Activated naive CD4-positive, alpha-beta T cell treated with anti-CD3 and anti-CD28 coated beads, Interleukin-2, amount 50 U/mL, for 24 hours (primary cell): ENCODE data around the gene CISD2.
"Not testable (repeated sequence)": the region's sequence is repeated elsewhere in the genome, so short reads cannot be mapped to it uniquely, and the experiment has no call there.

Experiments
- H3K27ac Mint-ChIP-seq: one replicate; pipeline ENCODE4 v1.8.0; 2021; ENCODE audit warnings: mild to moderate bottlenecking, mixed read lengths
- H3K27me3 Mint-ChIP-seq: one replicate; pipeline ENCODE4 v1.8.0; 2021; ENCODE audit warnings: mixed read lengths
- H3K36me3 Mint-ChIP-seq: one replicate; pipeline ENCODE4 v1.8.0; 2021; ENCODE audit warnings: mixed read lengths
- H3K4me1 Mint-ChIP-seq: one replicate; pipeline ENCODE4 v1.8.0; 2021; ENCODE audit warnings: mixed read lengths
- H3K4me3 Mint-ChIP-seq: one replicate; pipeline ENCODE4 v1.8.0; 2021; ENCODE audit warnings: mild to moderate bottlenecking, mixed read lengths
- H3K9me3 Mint-ChIP-seq: one replicate; pipeline ENCODE4 v1.8.0; 2021; ENCODE audit warnings: mixed read lengths

Gene CISD2

GRCh38 chr4:102868781-102869568 lies at the start of gene CISD2:
CISD2 (plus strand) TSS chr4:102868992; CDS start chr4:102869085, 93 bp downstream.
- no peaks in the 10 kb centered on the region for H3K27me3 Mint-ChIP-seq
- peak within 1 kb of the TSS; percentile 99 for H3K27ac Mint-ChIP-seq
- H3K9me3 Mint-ChIP-seq: no peaks in the 10 kb centered on the region
- peak within 1 kb of the TSS; percentile 94 for H3K4me3 Mint-ChIP-seq
- peaks cover 69% of the 10 kb centered on the region for H3K4me1 Mint-ChIP-seq
- H3K36me3 Mint-ChIP-seq: peaks cover 8% of the 10 kb centered on the region

GRCh38 chr4:102819100-102819499 lies 49.7 kb upstream of the CISD2 start:
- not testable (repeated sequence) for H3K9me3 Mint-ChIP-seq, H3K27me3 Mint-ChIP-seq
- Mint-ChIP-seq H3K4me1 (peaks cover 80% of the 10 kb centered on the region), H3K4me3 (peak overlapping the region; percentile 75), H3K36me3 (peaks cover 48% of the 10 kb centered on the region), H3K27ac (peak overlapping the region; percentile 65)

GRCh38 chr4:102819588-102820365 lies 49.0 kb upstream of the CISD2 start:
- H3K36me3 Mint-ChIP-seq: peaks cover 50% of the 10 kb centered on the region
- no peaks in the 10 kb centered on the region for H3K9me3 Mint-ChIP-seq
- H3K4me3 Mint-ChIP-seq: no peak overlapping the region
- no peaks in the 10 kb centered on the region for H3K27me3 Mint-ChIP-seq
- H3K4me1 Mint-ChIP-seq: peaks cover 73% of the 10 kb centered on the region
- H3K27ac Mint-ChIP-seq: peak overlapping the region; percentile 80

DNA sequence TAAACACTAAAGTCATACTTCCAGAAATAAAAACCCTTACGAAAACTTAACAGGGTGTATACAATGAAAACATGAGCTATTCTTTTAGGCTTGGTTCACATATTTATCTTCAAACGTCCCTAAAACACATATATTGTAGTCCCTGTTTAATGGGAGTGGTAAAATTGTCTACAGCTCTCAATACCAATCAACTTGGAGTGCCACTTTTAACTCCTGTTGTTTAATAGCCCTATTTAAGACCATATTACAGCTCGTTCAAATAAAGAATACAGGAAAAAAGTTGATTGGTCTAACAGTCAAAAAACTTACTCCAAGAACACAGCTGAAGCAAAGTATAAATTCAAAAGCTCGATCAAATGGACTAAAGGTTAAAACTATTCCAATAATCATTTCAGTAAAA lies 45.3 kb upstream of the CISD2 start:
- Mint-ChIP-seq H3K4me3 (no peak overlapping the region), H3K36me3 (peaks cover 28% of the 10 kb centered on the region), H3K27me3 (no peaks in the 10 kb centered on the region), H3K4me1 (peaks cover 46% of the 10 kb centered on the region), H3K9me3 (no peaks in the 10 kb centered on the region), H3K27ac (no peak overlapping the region)

- Mint-ChIP-seq H3K4me1 (peaks cover 46% of the 10 kb centered on the region), H3K27ac (no peak overlapping the region)
Observed at GRCh38 chr4:102823897-102824296, 44.9 kb upstream of the CISD2 start.

GRCh38 chr4:102824398-102824797 lies 44.4 kb upstream of the CISD2 start:
- H3K36me3 Mint-ChIP-seq: peaks cover 24% of the 10 kb centered on the region
- H3K9me3 Mint-ChIP-seq: no peaks in the 10 kb centered on the region
- H3K27ac Mint-ChIP-seq: peak overlapping the region; percentile 52
- no peaks in the 10 kb centered on the region for H3K27me3 Mint-ChIP-seq
- no peak overlapping the region for H3K4me3 Mint-ChIP-seq
- peaks cover 49% of the 10 kb centered on the region for H3K4me1 Mint-ChIP-seq

More at GRCh38 chr4:102823897-102824296, 44.9 kb upstream of the CISD2 start:
- H3K27me3 Mint-ChIP-seq: no peaks in the 10 kb centered on the region
- peaks cover 24% of the 10 kb centered on the region for H3K36me3 Mint-ChIP-seq
- H3K4me3 Mint-ChIP-seq: no peak overlapping the region
- no peaks in the 10 kb centered on the region for H3K9me3 Mint-ChIP-seq

GRCh38 chr4:102825261-102826091 lies 43.3 kb upstream of the CISD2 start:
- Mint-ChIP-seq H3K27ac (no peak overlapping the region), H3K4me3 (no peak overlapping the region), H3K9me3 (no peaks in the 10 kb centered on the region), H3K4me1 (peaks cover 40% of the 10 kb centered on the region), H3K36me3 (peaks cover 16% of the 10 kb centered on the region), H3K27me3 (no peaks in the 10 kb centered on the region)

GRCh38 chr4:102826105-102826889 lies 42.5 kb upstream of the CISD2 start:
- Mint-ChIP-seq H3K27ac (no peak overlapping the region), H3K4me1 (peaks cover 32% of the 10 kb centered on the region), H3K9me3 (no peaks in the 10 kb centered on the region), H3K4me3 (no peak overlapping the region), H3K27me3 (no peaks in the 10 kb centered on the region), H3K36me3 (peaks cover 10% of the 10 kb centered on the region)

- Mint-ChIP-seq H3K4me3 (no peak within 1 kb of the TSS), H3K4me1 (peaks cover 28% of the 10 kb centered on the region), H3K9me3 (no peaks in the 10 kb centered on the region), H3K27ac (no peak within 1 kb of the TSS), H3K27me3 (no peaks in the 10 kb centered on the region), H3K36me3 (peaks cover 12% of the 10 kb centered on the region)
Observed at GRCh38 chr4:102826890-102827673, 41.7 kb upstream of the CISD2 start, which contains the start of gene UBE2D3. UBE2D3 (minus strand) TSS chr4:102827551; CDS start chr4:102826508, 1,043 bp downstream.

- H3K36me3 Mint-ChIP-seq: peaks cover 9% of the 10 kb centered on the region
- H3K27me3 Mint-ChIP-seq: no peaks in the 10 kb centered on the region
- no peaks in the 10 kb centered on the region for H3K9me3 Mint-ChIP-seq
- H3K4me1 Mint-ChIP-seq: peaks cover 26% of the 10 kb centered on the region
- no peak overlapping the region for H3K27ac Mint-ChIP-seq
- H3K4me3 Mint-ChIP-seq: no peak overlapping the region
Observed at GRCh38 chr4:102827674-102828496, 40.9 kb upstream of the CISD2 start.

GRCh38 chr4:102828497-102828808 lies 40.3 kb upstream of the CISD2 start:
- H3K9me3 Mint-ChIP-seq: no peaks in the 10 kb centered on the region
- H3K27ac Mint-ChIP-seq: no peak overlapping the region
- peaks cover 6% of the 10 kb centered on the region for H3K36me3 Mint-ChIP-seq
- no peak overlapping the region for H3K4me3 Mint-ChIP-seq
- H3K27me3 Mint-ChIP-seq: no peaks in the 10 kb centered on the region
- peaks cover 23% of the 10 kb centered on the region for H3K4me1 Mint-ChIP-seq

DNA sequence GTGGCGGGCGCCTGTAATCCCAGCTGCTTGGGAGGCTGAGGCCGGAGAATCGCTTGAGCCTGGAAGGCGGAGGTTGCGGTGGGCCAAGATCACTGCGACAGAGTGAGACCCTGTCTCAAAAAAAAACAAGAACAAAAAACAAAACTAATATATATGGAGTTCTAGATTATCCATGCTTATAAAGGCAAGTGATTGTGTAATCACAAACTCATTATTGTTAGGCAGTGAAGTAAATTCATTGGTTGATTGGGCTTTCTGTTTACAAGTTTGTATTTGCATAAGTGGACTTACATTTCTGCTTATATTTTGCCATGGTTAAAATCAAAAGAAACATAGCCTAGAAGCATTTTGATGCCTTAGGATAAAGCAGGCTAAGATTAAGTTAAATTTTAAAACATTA lies 39.0 kb upstream of the CISD2 start:
- no peak overlapping the region for H3K27ac Mint-ChIP-seq
- H3K36me3 Mint-ChIP-seq: peaks cover 2% of the 10 kb centered on the region
- H3K27me3 Mint-ChIP-seq: no peaks in the 10 kb centered on the region
- H3K4me1 Mint-ChIP-seq: peaks cover 23% of the 10 kb centered on the region
- no peaks in the 10 kb centered on the region for H3K9me3 Mint-ChIP-seq
- H3K4me3 Mint-ChIP-seq: no peak overlapping the region

- H3K27ac Mint-ChIP-seq: no peak overlapping the region
- H3K27me3 Mint-ChIP-seq: no peaks in the 10 kb centered on the region
- no peak overlapping the region for H3K4me3 Mint-ChIP-seq
- no peaks in the 10 kb centered on the region for H3K9me3 Mint-ChIP-seq
- H3K36me3 Mint-ChIP-seq: peaks cover 2% of the 10 kb centered on the region
- peaks cover 23% of the 10 kb centered on the region for H3K4me1 Mint-ChIP-seq
Observed at GRCh38 chr4:102832105-102832504, 36.7 kb upstream of the CISD2 start.

DNA sequence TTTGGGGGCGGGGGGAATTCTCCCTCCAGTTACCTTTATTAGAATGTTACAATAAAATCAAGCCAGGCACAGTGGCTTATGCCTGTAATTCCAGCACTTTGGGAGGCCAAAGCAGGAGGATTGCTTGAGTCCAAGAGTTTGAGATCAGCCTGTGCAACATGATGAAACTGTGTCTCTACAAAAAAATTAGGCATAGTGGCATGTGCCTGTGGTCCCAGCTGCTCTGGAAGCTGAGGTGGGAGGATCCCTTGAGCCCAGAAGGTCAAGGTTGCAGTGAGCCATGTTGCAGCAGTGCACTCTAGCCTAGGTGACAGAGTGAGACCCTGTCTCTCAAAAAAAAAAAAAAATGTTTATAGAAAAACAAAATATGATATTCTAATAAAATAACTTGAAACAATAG lies 36.1 kb upstream of the CISD2 start:
- peaks cover 23% of the 10 kb centered on the region for H3K4me1 Mint-ChIP-seq
- no peak overlapping the region for H3K27ac Mint-ChIP-seq

More for the DNA sequence above, 36.1 kb upstream of the CISD2 start:
- no peak overlapping the region for H3K4me3 Mint-ChIP-seq
- H3K27me3 Mint-ChIP-seq: no peaks in the 10 kb centered on the region
- H3K36me3 Mint-ChIP-seq: peaks cover 2% of the 10 kb centered on the region
- no peaks in the 10 kb centered on the region for H3K9me3 Mint-ChIP-seq
